H4 (cell line): ENCODE results near the gene MOXD1. TPM values are rescaled to one million over a fixed set of nuclear protein-coding genes. Genes with fewer than 3 reads are reported as not detected.

Experiments
- total RNA-seq: library from RNA; depleted of rRNA; stranded (reverse); fragments of >200 nt; shearing (Covaris generic); gene quantifications from 2 replicates; pipeline ENCODE4 v1.2.3, GENCODE V29; 2014; rRNA removed

Gene MOXD1
- total RNA-seq, 1 experiment from 2014 or later = 2.4 TPM

Other genes with a start within 250 kb of the MOXD1 start
- gene STX7, start 111.6 kb upstream of the MOXD1 start, total RNA-seq = 7.9 and 11.2 TPM in 2 replicates
- gene TAAR9, start 136.8 kb upstream of the MOXD1 start, total RNA-seq = not detected in 2 replicates
- gene TAAR8, start 151.2 kb upstream of the MOXD1 start, total RNA-seq = not detected in 2 replicates
- gene TAAR6, start 168.8 kb upstream of the MOXD1 start, total RNA-seq = not detected in 2 replicates
- gene TAAR5, start 188.3 kb upstream of the MOXD1 start, total RNA-seq = not detected in 2 replicates
- gene TAAR2, start 222.8 kb upstream of the MOXD1 start, total RNA-seq = not detected in 2 replicates